Smooth muscle cell (in vitro differentiated cells): ENCODE measurements around the gene CCL11. TPM values are rescaled to one million over a fixed set of nuclear protein-coding genes. Genes with fewer than 3 reads are reported as not detected.

Experiments
- DNase-seq: peaks from one replicate; lab custom pipeline; 2025; ENCODE audit not compliant: unreplicated experiment; lab: John Stamatoyannopoulos, UW
- H2AFZ ChIP-seq: fragments of 200-600 bp; sonication (generic); 2 replicates; pipeline ENCODE4 v1.6.0; 2016; ENCODE audit warnings: antibody characterized with exemption, low read depth, mild to moderate bottlenecking
- H3F3A ChIP-seq: fragments of 200-600 bp; sonication (generic); 2 replicates; pipeline ENCODE4 v1.6.0; 2017; ENCODE audit warnings: antibody characterized with exemption, low read depth
- H3K27ac ChIP-seq: fragments of 200-600 bp; sonication (generic); 2 replicates; pipeline ENCODE4 v1.5.1; 2016; ENCODE audit warnings: low read depth, mild to moderate bottlenecking
- H3K27me3 ChIP-seq: fragments of 200-600 bp; sonication (generic); 2 replicates; pipeline ENCODE4 v1.6.1; 2016; ENCODE audit warnings: low read depth, mild to moderate bottlenecking
- H3K36me3 ChIP-seq: fragments of 200-600 bp; sonication (generic); 2 replicates; pipeline ENCODE4 v1.5.1; 2016; ENCODE audit warnings: low read depth
- H3K4me1 ChIP-seq: fragments of 200-600 bp; sonication (generic); 2 replicates; pipeline ENCODE4 v1.5.1; 2016; ENCODE audit warnings: low read depth
- H3K4me2 ChIP-seq: fragments of 200-600 bp; sonication (generic); 2 replicates; pipeline ENCODE4 v1.6.0; 2016; ENCODE audit warnings: mild to moderate bottlenecking
- H3K4me3 ChIP-seq: fragments of 200-600 bp; sonication (generic); 2 replicates; pipeline ENCODE4 v1.5.1; 2016; ENCODE audit warnings: mild to moderate bottlenecking
- H3K79me2 ChIP-seq: fragments of 200-600 bp; sonication (generic); 2 replicates; pipeline ENCODE4 v1.6.0; 2016; ENCODE audit warnings: low read depth, mild to moderate bottlenecking
- H3K9ac ChIP-seq: fragments of 200-600 bp; sonication (generic); 2 replicates; pipeline ENCODE4 v1.6.0; 2016; ENCODE audit warnings: low read depth
- H3K9me3 ChIP-seq: fragments of 200-600 bp; sonication (generic); replicated peaks from 2 replicates; pipeline ENCODE4 v1.5.1; 2016; ENCODE audit warnings: low read depth
- H4K20me1 ChIP-seq: fragments of 200-600 bp; sonication (generic); 2 replicates; pipeline ENCODE4 v1.6.0; 2016; ENCODE audit warnings: low read depth
- CTCF ChIP-seq: fragments of 200-600 bp; sonication (generic); IDR thresholded peaks from 2 replicates; pipeline ENCODE4 v1.5.1; 2017; ENCODE audit warnings: borderline replicate concordance, mild to moderate bottlenecking, antibody characterized with exemption; ENCODE audit not compliant: insufficient read depth, poor library complexity, severe bottlenecking
- WGBS: methylation state at CpG from one replicate; pipeline ENCODE4 v1.1.7; 2016; ENCODE audit warnings: low lambda C conversion rate; 5-methylcytosine and 5-hydroxymethylcytosine counted together
- polyA plus RNA-seq: library from polyadenylated mRNA; unstranded; fragments of >200 nt; fragmentation: Nextera tagmentation; extraction: Ambion mirVana; gene quantifications from 2 replicates; pipeline ENCODE4 v1.2.1, GENCODE V29; 2016
- total RNA-seq: library from RNA; depleted of rRNA; stranded (reverse); fragments of >200 nt; gene quantifications from 2 replicates; pipeline ENCODE4 v1.2.3, GENCODE V29; 2014

CCL11 gene
- total and polyA plus RNA-seq, 2 experiments from 2014 or later, result not detected

GRCh38 chr17:34242587-34243363 is 42.8 kb upstream of the CCL11 start:
- no peak overlapping the region for H3K4me3 ChIP-seq
- H2AFZ ChIP-seq, result no peak overlapping the region
- no peaks in the 10 kb centered on the region for H3K36me3 ChIP-seq
- no peak overlapping the region for H3K9ac ChIP-seq
- H3K4me1 ChIP-seq, result peaks cover 8% of the 10 kb centered on the region
- peaks cover 12% of the 10 kb centered on the region for H3F3A ChIP-seq
- H4K20me1 ChIP-seq, result no peaks in the 10 kb centered on the region
- H3K4me2 ChIP-seq, result no peak overlapping the region
- TF ChIP-seq CTCF, result no peak
- no peaks in the 10 kb centered on the region for H3K79me2 ChIP-seq
- H3K27ac ChIP-seq, result no peak overlapping the region
- 79% methylated on average over 8 of the region's 8 CpGs for WGBS
- H3K9me3 ChIP-seq, result no peaks in the 10 kb centered on the region
- DNase-seq, result no peak
- no peaks in the 10 kb centered on the region for H3K27me3 ChIP-seq

GRCh38 chr17:34243364-34244320 is 41.9 kb upstream of the CCL11 start:
- peaks cover 5% of the 10 kb centered on the region for H3K4me1 ChIP-seq
- 90% methylated on average over 7 of the region's 7 CpGs for whole genome bisulfite sequencing
- H3K36me3 ChIP-seq, result no peaks in the 10 kb centered on the region
- TF ChIP-seq CTCF, result no peak
- no peaks in the 10 kb centered on the region for H3K79me2 ChIP-seq
- no peak overlapping the region for H3K9ac ChIP-seq
- no peak overlapping the region for H3K27ac ChIP-seq
- H2AFZ ChIP-seq, result no peak overlapping the region
- H3K9me3 ChIP-seq, result no peaks in the 10 kb centered on the region
- no peak for DNase-seq
- H3K4me2 ChIP-seq, result no peak overlapping the region
- no peaks in the 10 kb centered on the region for H3K27me3 ChIP-seq
- H3F3A ChIP-seq, result peaks cover 6% of the 10 kb centered on the region
- H3K4me3 ChIP-seq, result no peak overlapping the region
- no peaks in the 10 kb centered on the region for H4K20me1 ChIP-seq

GRCh38 chr17:34245351-34245905 is 40.1 kb upstream of the CCL11 start:
- Histone ChIP-seq H3F3A (no peaks in the 10 kb centered on the region), H3K4me1 (no peaks in the 10 kb centered on the region), H3K9me3 (no peaks in the 10 kb centered on the region), H3K36me3 (no peaks in the 10 kb centered on the region), H3K9ac (no peak overlapping the region), H4K20me1 (no peaks in the 10 kb centered on the region), H3K4me3 (no peak overlapping the region), H3K4me2 (no peak overlapping the region), H3K27ac (no peak overlapping the region), H2AFZ (no peak overlapping the region), H3K27me3 (no peaks in the 10 kb centered on the region), H3K79me2 (no peaks in the 10 kb centered on the region)
- no peak for DNase-seq
- WGBS, result 91% methylated on average over 6 of the region's 6 CpGs
- TF ChIP-seq CTCF, result no peak
